Effector memory CD4-positive, alpha-beta T cell (primary cell): Measurements from ENCODE around the gene NEUROG3.

Source experiments
- DNase-seq, 3 donors: peaks; one replicate each; pipeline ENCODE4 v3.0.0-alpha.2; 2020
- H3K27ac ChIP-seq: 2 replicates; pipeline ENCODE4 v1.7.0; 2013; ENCODE audit warnings: mild to moderate bottlenecking, low read length, moderate library complexity; ENCODE audit not compliant: insufficient read depth, poor library complexity, severe bottlenecking
- H3K27me3 ChIP-seq: replicated peaks from 2 replicates; pipeline ENCODE4 v1.7.0; 2013; ENCODE audit warnings: mild to moderate bottlenecking, low read length; ENCODE audit not compliant: insufficient read depth, control insufficient read depth, poor library complexity, severe bottlenecking
- H3K36me3 ChIP-seq: 2 replicates; pipeline ENCODE4 v1.7.0; 2013; ENCODE audit warnings: mild to moderate bottlenecking, low read length, moderate library complexity; ENCODE audit not compliant: control insufficient read depth, insufficient read depth
- H3K4me1 ChIP-seq: 2 replicates; pipeline ENCODE4 v1.7.0; 2013; ENCODE audit warnings: low read length, mild to moderate bottlenecking; ENCODE audit not compliant: control insufficient read depth, insufficient read depth, poor library complexity, severe bottlenecking
- H3K4me3 ChIP-seq: 2 replicates; pipeline ENCODE4 v1.7.0; 2013; ENCODE audit warnings: low read length, low read depth, mild to moderate bottlenecking; ENCODE audit not compliant: insufficient read depth, poor library complexity, severe bottlenecking
- H3K9me3 ChIP-seq: 2 replicates; pipeline ENCODE4 v1.7.0; 2013; ENCODE audit warnings: mild to moderate bottlenecking, low read length, moderate library complexity; ENCODE audit not compliant: control insufficient read depth
- total RNA-seq, 3 donors: gene quantifications; one replicate each; lab custom pipeline; 2026; lab: John Stamatoyannopoulos, UW

The NEUROG3 gene
- total RNA-seq: 0 reads per million in 3 donors

- Histone ChIP-seq H3K9me3 (no peaks in the 10 kb centered on the region), H3K27me3 (peaks cover 67% of the 10 kb centered on the region), H3K36me3 (no peaks in the 10 kb centered on the region), H3K4me1 (peaks cover 32% of the 10 kb centered on the region), H3K27ac (no peak within 1 kb of the TSS), H3K4me3 (peak within 1 kb of the TSS; percentile 62)
- no peak for DNase-seq
Measured at GRCh38 chr10:69573056-69573806, at the start of gene NEUROG3. TSS of gene NEUROG3 (minus strand) at chr10:69573422. CDS start at chr10:69573043, 379 bp downstream.

DNA sequence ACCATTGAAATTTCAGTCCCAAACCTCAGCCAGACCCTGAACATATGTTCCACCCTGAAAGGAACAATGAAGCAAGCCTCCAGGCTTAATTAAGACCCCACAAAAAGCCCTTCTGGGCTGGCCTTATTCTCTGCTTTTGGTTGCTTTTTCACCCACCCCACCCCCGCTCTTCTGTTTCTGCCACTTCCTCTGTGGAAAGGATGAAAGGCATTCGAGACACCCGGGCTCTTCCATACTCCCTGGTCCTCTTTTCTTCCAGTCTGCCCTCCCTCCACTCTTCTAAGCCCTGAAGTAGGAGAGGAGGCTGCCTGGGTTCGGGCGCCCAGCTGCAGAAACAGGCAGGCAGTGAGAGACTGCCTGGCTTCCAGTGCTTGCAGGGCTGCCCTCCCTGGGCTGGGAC lies 47.4 kb upstream of the NEUROG3 start:
- Histone ChIP-seq H3K9me3 (no peaks in the 10 kb centered on the region), H3K4me3 (no peak overlapping the region), H3K27ac (no peak overlapping the region), H3K4me1 (peaks cover 12% of the 10 kb centered on the region), H3K36me3 (no peaks in the 10 kb centered on the region), H3K27me3 (no peaks in the 10 kb centered on the region)
- DNase-seq: no peak

DNA sequence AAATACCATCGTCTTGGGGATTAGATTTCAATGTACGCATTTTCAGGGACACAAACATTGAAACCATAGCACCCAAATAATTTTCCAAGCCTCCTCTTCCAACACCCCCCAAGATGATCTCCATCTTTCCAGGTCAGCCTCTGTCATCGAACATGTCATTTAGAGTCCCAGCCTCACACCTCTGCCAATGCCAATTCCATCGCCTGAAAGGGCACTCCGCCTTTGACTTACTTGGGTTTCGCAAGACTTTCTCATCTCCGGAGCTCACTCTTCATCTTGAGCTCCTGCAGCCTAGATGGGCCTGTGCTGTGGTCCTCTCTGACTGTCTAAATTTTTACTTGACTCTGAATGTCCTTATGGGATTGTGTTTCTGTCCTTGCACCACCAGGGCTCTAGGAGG lies 46.4 kb upstream of the NEUROG3 start:
- no peaks in the 10 kb centered on the region for H3K27me3 ChIP-seq
- DNase-seq: no peak

GRCh38 chr10:69618746-69619145 lies 45.5 kb upstream of the NEUROG3 start:
- Histone ChIP-seq H3K4me3 (no peak overlapping the region), H3K27me3 (no peaks in the 10 kb centered on the region), H3K9me3 (no peaks in the 10 kb centered on the region), H3K27ac (no peak overlapping the region), H3K4me1 (peaks cover 12% of the 10 kb centered on the region), H3K36me3 (no peaks in the 10 kb centered on the region)
- DNase-seq: no peak

More for the DNA sequence above, 46.4 kb upstream of the NEUROG3 start:
- H3K4me1 ChIP-seq: peaks cover 12% of the 10 kb centered on the region
- H3K9me3 ChIP-seq: no peaks in the 10 kb centered on the region
- H3K4me3 ChIP-seq: no peak overlapping the region
- H3K27ac ChIP-seq: no peak overlapping the region
- H3K36me3 ChIP-seq: no peaks in the 10 kb centered on the region

GRCh38 chr10:69616358-69616757 lies 43.1 kb upstream of the NEUROG3 start:
- H3K9me3 ChIP-seq: no peaks in the 10 kb centered on the region
- no peak for DNase-seq
- H3K4me3 ChIP-seq: no peak overlapping the region
- peaks cover 12% of the 10 kb centered on the region for H3K4me1 ChIP-seq
- H3K27ac ChIP-seq: no peak overlapping the region
- H3K27me3 ChIP-seq: no peaks in the 10 kb centered on the region
- no peaks in the 10 kb centered on the region for H3K36me3 ChIP-seq

DNA sequence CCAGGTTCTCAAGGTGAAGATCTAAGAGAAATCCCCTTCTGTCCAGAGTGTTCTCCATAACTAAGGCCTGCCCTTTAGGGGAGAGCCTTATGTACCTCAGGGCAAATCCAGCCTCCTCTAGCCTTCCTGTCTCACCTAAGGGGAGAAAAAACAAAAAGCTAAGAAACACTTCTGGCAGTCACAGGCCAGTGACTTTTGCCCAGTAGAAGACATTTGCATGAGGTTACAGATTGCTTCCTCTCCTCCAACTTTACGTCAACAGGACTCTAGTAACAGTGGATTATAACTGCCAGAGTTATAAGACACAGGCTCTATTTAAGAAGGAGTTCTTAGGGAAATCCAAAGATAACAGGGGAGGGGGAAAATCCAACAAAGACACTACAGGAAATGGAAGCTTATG lies 40.9 kb upstream of the NEUROG3 start:
- Histone ChIP-seq H3K4me3 (no peak overlapping the region), H3K36me3 (no peaks in the 10 kb centered on the region), H3K9me3 (no peaks in the 10 kb centered on the region), H3K4me1 (no peaks in the 10 kb centered on the region), H3K27me3 (no peaks in the 10 kb centered on the region), H3K27ac (no peak overlapping the region)
- no peak for DNase-seq

DNA sequence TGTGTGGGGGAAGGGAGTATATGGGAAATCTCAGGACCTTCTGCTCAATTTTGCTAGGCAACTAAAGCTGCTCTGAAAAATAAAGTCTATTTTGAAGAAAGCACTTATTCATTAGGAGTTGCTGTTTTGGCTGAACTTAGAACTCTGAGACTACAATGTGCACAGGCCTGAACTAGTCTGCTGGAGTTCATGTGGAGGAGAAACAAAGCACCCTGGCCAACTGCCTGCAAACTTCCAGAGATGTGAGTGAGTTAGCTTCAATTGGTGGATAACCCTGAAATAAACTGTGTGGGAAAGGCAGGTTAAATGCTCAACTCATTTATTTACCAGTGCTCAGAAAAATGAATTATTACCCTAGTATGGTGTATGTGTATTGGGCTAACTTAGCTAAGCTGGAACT lies 39.5 kb upstream of the NEUROG3 start:
- Histone ChIP-seq H3K27ac (no peak overlapping the region), H3K27me3 (no peaks in the 10 kb centered on the region), H3K9me3 (no peaks in the 10 kb centered on the region), H3K4me1 (no peaks in the 10 kb centered on the region), H3K4me3 (no peak overlapping the region), H3K36me3 (no peaks in the 10 kb centered on the region)
- DNase-seq: no peak

- H3K4me3 ChIP-seq: no peak overlapping the region
- H3K4me1 ChIP-seq: no peaks in the 10 kb centered on the region
- no peak for DNase-seq
- no peak overlapping the region for H3K27ac ChIP-seq
- no peaks in the 10 kb centered on the region for H3K9me3 ChIP-seq
- no peaks in the 10 kb centered on the region for H3K27me3 ChIP-seq
- H3K36me3 ChIP-seq: no peaks in the 10 kb centered on the region
Measured at GRCh38 chr10:69609077-69609476, 35.9 kb upstream of the NEUROG3 start.

- H3K27ac ChIP-seq: no peak overlapping the region
- H3K27me3 ChIP-seq: no peaks in the 10 kb centered on the region
- DNase-seq: no peak
- H3K36me3 ChIP-seq: no peaks in the 10 kb centered on the region
- no peaks in the 10 kb centered on the region for H3K9me3 ChIP-seq
- H3K4me3 ChIP-seq: no peak overlapping the region
- no peaks in the 10 kb centered on the region for H3K4me1 ChIP-seq
Measured at GRCh38 chr10:69600761-69601330, 27.6 kb upstream of the NEUROG3 start.

DNA sequence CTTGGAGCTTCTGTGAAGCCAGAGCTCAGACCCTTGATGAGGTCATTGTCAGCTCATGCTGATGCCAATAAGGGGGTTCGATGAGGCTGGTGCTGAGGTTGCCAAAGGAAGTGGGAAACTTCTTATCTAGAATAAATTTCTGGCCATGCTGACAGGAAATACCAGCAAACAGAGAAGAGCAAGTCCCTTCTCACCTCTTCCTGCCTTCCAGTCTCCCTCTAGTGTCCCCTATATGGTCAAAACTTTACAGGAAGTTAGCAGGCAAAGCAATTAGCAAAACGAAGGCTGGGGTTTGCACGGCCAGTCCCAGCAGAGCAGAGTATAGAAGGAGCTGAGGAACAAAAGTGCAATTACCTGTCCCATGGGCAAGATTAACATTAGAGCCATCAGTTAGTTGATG lies 15.1 kb upstream of the NEUROG3 start:
- Histone ChIP-seq H3K27me3 (no peaks in the 10 kb centered on the region), H3K4me1 (peaks cover 8% of the 10 kb centered on the region), H3K4me3 (no peak overlapping the region), H3K9me3 (peaks cover 3% of the 10 kb centered on the region), H3K36me3 (no peaks in the 10 kb centered on the region), H3K27ac (no peak overlapping the region)
- no peak for DNase-seq
